Lower lobe of right lung (tissue), 2 donors: ENCODE results near the gene IL17REL. TPM values are rescaled to one million over a fixed set of nuclear protein-coding genes. Genes with fewer than 3 reads are reported as not detected.

Experiments used
- ATAC-seq, 2 donors: fragments of 200-7000 bp; cut with Tn5 transposase; one replicate each; pipeline ENCODE4 v1.9.1; 2020 to 2022; ENCODE audit warnings: mild to moderate bottlenecking in 2 of 2, moderate library complexity in 2 of 2
- DNase-seq: peaks from one replicate; pipeline ENCODE4 v3.0.0-alpha.2; 2020
- H3K27ac ChIP-seq: fragments of 200-600 bp; one replicate; pipeline ENCODE4 v1.8.0; 2022
- H3K27me3 ChIP-seq: fragments of 200-600 bp; one replicate; pipeline ENCODE4 v1.8.0; 2022; ENCODE audit warnings: low read depth
- H3K36me3 ChIP-seq: fragments of 200-600 bp; one replicate; pipeline ENCODE4 v1.8.0; 2022; ENCODE audit warnings: mild to moderate bottlenecking
- H3K4me1 ChIP-seq: fragments of 200-600 bp; one replicate; pipeline ENCODE4 v1.8.0; 2022
- H3K4me3 ChIP-seq: fragments of 200-600 bp; one replicate; pipeline ENCODE4 v1.8.0; 2022; ENCODE audit warnings: mild to moderate bottlenecking
- H3K9me3 ChIP-seq: fragments of 200-600 bp; one replicate; pipeline ENCODE4 v1.8.0; 2022
- intact Hi-C: fragments of 100-400 bp; cut with DNase I; formaldehyde crosslinking; loops from one replicate; pipeline ENCODE4 v1.11.0; 2022
- total RNA-seq: library from RNA; stranded (reverse); fragmentation: NEBNext Ultra II Directional; extraction: Animal tissue kit (Norgen Biotek cat#: 25700); gene quantifications from one replicate; pipeline ENCODE4 v1.2.1, GENCODE V29; 2021
- TF ChIP-seq, protein P1 (sequence below): fragments of 200-600 bp; IDR thresholded peaks from one replicate; pipeline ENCODE4 v1.8.0; 2022; ENCODE audit warnings: antibody characterized with exemption, mild to moderate bottlenecking
- donor health status: DM: no; HTN: yes; CAD: no; lungs with severe emphysema.

The IL17REL gene
- total RNA-seq, 1 donor from 2014 or later, result 0.09 TPM

GRCh38 chr22:50034126-50035081 lies 21.8 kb upstream of the IL17REL start:
- Histone ChIP-seq H3K36me3 (no peaks in the 10 kb centered on the region), H3K27ac (no peak overlapping the region), H3K4me3 (no peak overlapping the region), H3K9me3 (no peaks in the 10 kb centered on the region), H3K4me1 (peaks cover 5% of the 10 kb centered on the region), H3K27me3 (peaks cover 22% of the 10 kb centered on the region)
- TF ChIP-seq, protein P1, sequence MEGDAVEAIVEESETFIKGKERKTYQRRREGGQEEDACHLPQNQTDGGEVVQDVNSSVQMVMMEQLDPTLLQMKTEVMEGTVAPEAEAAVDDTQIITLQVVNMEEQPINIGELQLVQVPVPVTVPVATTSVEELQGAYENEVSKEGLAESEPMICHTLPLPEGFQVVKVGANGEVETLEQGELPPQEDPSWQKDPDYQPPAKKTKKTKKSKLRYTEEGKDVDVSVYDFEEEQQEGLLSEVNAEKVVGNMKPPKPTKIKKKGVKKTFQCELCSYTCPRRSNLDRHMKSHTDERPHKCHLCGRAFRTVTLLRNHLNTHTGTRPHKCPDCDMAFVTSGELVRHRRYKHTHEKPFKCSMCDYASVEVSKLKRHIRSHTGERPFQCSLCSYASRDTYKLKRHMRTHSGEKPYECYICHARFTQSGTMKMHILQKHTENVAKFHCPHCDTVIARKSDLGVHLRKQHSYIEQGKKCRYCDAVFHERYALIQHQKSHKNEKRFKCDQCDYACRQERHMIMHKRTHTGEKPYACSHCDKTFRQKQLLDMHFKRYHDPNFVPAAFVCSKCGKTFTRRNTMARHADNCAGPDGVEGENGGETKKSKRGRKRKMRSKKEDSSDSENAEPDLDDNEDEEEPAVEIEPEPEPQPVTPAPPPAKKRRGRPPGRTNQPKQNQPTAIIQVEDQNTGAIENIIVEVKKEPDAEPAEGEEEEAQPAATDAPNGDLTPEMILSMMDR, result no peak
- no peak for ATAC-seq
- intact Hi-C loops, result loop anchor here (10.0 kb wide), 1 partner anchor 110 kb away; no protein-coding TSS in a partner anchor
- no peak for DNase-seq

- H3K36me3 ChIP-seq, result no peaks in the 10 kb centered on the region
- ATAC-seq (no peak), DNase-seq (no peak)
- peaks cover 22% of the 10 kb centered on the region for H3K27me3 ChIP-seq
- no peak overlapping the region for H3K4me3 ChIP-seq
- H3K9me3 ChIP-seq, result no peaks in the 10 kb centered on the region
- H3K27ac ChIP-seq, result no peak overlapping the region
- intact Hi-C loops, result loop anchor here (10.0 kb wide), 1 partner anchor 108 kb away; no protein-coding TSS in a partner anchor
- peaks cover 5% of the 10 kb centered on the region for H3K4me1 ChIP-seq
- TF ChIP-seq, protein P1, result no peak
Observed at GRCh38 chr22:50032941-50033601, 20.5 kb upstream of the IL17REL start.

DNA sequence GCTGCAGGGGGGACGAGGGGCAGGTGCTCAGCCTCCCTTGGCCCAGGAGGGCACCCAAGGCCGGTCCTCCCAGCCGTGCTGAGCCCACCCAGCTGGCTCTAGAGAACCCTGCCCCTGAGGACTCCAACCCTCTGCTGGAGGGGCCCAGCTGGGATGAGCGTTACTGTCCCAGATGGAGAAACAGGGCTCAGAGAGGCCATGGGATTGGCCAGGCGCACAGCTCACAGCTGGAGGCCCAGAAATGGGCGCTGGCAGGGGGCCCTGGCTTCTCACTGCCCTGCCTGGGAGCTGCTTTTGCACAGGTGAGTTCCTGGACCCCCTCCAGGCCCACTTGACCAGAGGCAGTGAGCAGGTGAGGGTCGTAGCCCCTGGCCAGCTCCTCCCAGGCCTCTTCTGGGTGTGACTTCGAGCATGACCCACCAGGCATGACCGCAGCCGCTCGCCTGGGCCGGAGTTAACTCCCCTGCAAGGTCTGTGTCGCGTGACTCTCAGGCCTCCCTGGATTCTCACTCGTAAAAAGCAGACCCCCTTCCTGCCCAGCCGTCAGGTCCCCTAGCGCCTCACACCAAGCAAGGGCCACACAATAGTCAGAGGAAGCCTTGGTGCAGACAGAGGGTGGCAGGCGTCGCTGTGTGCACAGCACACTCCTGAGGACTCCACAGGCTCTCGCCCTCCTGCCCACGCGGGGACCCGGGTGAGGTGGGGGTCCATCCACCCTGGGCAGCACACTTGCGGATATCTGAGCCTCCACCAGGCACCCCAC lies 19.7 kb upstream of the IL17REL start:
- intact Hi-C loops, result loop anchor here (10.0 kb wide), 1 partner anchor 107 kb away; no protein-coding TSS in a partner anchor
- no peak overlapping the region for H3K4me3 ChIP-seq
- DNase-seq, result no peak
- ATAC-seq, result no peak
- H3K4me1 ChIP-seq, result peaks cover 5% of the 10 kb centered on the region
- peaks cover 25% of the 10 kb centered on the region for H3K27me3 ChIP-seq
- no peaks in the 10 kb centered on the region for H3K36me3 ChIP-seq
- H3K9me3 ChIP-seq, result no peaks in the 10 kb centered on the region
- H3K27ac ChIP-seq, result no peak overlapping the region
- TF ChIP-seq, protein P1, result no peak

GRCh38 chr22:50031189-50032091 lies 18.9 kb upstream of the IL17REL start:
- H3K36me3 ChIP-seq, result no peaks in the 10 kb centered on the region
- H3K4me1 ChIP-seq, result peaks cover 5% of the 10 kb centered on the region
- intact Hi-C loops, result loop anchor here (10.0 kb wide), 1 partner anchor 107 kb away; no protein-coding TSS in a partner anchor
- no peak for DNase-seq
- peaks cover 25% of the 10 kb centered on the region for H3K27me3 ChIP-seq
- TF ChIP-seq, protein P1, result no peak
- H3K27ac ChIP-seq, result no peak overlapping the region
- no peak overlapping the region for H3K4me3 ChIP-seq
- H3K9me3 ChIP-seq, result no peaks in the 10 kb centered on the region
- no peak for ATAC-seq
